ENCODE results near the gene INPP5K.
A peak's percentile ranks its signal among the peaks of the same experiment; 100 is the strongest.

Gene INPP5K

DNA sequence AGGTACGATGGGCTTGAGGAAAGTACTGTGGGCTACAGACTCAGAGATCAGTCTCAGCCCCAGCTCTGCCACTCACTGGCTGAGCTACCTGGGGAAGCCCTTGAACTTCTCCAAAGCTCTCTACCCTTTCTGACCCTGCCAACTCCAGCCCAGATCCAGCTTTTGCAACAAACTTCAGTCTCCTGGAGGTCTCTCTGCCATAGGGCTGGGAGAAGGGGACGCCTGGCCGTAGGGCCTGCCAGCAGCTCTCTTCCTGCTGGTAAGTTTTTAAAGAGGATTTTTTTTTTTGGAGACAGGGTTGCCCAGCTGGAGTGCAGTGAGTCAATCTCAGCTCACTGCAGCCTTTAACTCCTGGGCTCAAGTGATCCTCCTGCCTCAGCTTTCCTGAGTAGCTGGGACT lies 11.5 kb downstream of the INPP5K start:
- no peak for DNase-seq

DNA sequence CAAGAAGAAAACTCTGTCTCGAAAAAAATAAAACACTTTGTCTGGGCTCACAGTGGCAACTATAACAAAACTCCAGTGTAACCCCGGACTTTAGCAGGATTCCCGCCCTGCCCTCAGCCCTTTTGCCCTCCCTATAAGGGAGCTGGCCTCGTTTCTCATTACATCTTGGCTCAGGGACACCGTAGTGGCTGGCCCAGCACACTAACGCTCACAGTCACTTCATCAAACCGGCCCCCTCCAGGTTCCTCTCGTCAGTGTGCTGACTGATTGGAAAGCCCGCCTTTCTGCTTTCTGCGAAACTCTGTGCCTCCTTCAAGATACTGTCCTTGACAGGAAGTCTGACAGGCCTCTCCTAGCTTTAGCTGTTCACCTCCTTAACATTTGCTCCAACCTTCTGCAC lies 12.7 kb downstream of the INPP5K start:
- DNase-seq: no peak

DNA sequence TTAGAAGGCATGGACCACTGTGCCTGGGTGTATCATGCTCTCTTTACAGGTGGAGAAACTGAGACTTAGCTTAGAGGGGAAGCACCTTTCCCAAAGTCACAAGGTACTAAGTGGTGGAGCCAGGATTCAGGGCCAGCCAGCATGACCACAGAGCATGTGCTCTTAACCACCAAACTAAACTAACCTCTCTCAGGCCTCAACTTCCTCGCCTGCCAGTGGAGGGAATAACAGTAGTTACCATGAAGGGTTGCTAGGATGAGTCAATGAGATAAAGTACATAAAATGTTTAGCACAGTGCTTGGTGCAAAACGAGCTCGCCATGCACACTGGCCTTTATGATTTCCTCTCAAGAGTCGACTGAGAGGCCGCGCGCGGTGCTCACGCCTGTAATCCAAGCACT lies 17.5 kb downstream of the INPP5K start:
- no peak for DNase-seq

DNA sequence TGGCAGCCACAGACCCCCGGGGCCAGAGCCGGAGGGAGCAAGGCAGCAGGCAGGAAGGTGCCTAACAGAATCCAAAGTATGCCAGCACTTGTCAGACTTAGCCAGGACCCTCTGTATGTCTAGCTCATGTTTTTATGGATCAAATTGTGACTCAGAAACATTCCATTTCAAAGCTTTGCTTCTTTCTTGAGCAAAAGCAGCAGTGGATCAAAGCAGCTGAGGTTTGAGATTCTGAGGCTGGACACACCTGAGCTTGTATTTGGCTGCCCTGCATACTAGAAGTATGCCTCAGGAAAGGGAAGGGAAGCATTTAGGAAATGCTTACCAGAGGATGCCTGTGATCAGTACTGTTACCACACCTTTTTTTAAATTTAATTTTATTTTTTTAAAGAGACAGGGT lies 18.2 kb downstream of the INPP5K start:
- DNase-seq: no peak

DNA sequence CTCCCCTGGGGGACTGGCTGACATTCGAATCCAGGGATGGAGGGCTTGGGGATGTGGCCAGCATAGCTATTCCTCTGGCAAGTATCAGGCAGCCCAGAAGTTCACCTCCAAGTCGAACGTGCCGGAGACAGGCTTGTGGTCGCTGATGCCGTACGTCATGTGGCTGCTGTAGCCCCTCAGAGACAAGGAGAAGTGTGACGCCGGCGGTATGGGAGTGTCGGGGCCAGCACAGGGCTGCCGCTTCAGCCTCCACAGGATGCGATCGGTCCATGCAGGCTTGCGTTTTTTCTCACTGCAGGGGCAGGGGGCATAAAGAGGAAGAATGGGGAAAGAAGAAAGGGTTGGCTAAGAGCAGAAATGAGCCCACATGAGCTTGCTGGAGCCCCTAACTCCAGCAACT lies 18.6 kb downstream of the INPP5K start:
- no peak for DNase-seq

DNA sequence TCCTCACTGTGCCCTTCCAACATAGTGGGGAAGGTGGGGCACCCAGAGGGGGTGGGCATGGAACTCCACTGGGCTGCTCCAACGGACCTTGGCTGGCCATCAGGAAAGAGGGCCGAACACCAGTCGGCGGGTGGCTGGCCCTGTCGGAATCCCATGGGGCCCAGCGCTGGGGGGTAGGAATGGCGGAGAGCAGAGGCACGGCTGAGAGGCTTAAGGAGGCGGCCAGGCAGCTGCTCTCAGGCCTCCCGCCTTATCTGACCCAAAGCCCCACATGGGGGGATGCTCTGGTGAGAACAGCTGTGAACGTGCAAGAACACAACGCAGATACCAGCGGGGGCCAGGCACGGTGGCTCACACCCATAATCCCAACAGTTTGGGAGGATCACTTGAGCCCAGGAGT lies 19.5 kb downstream of the INPP5K start:
- DNase-seq: no peak

DNA sequence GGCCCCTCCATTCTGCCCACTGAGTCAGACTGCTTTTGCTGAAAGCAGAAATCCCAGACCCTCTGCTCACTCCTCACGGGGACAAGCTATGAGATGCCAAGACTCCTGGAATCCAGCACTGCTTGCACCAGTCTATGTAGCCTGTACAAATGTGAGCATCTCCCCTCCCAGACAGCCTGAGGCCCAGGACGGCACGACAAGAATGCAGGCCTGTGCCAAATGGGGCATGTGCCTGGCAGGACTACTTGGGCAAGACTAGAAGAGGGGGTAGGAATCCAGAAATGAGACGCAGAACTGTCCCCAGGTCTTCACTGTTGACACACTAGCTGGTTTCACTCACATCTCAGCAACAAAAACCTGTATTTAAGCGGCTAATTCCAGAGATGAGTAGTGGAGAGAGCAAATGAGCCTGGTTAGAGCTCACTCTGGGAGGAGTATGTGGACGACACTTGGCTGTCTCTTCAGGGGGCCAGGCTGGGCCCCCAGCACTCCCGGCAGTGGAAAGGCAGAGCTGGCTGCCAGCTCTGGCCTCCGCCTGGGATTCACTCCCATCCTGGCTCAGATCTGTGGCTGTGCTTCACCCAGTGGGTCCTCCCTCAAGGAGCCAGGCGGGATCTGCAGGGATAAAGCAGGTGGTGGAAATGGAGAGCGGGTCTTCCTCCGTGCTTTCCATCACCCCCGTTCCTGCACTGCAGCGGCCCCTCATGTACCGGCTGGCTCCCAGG lies 21.0 kb downstream of the INPP5K start:
- DNase-seq: no peak

DNA sequence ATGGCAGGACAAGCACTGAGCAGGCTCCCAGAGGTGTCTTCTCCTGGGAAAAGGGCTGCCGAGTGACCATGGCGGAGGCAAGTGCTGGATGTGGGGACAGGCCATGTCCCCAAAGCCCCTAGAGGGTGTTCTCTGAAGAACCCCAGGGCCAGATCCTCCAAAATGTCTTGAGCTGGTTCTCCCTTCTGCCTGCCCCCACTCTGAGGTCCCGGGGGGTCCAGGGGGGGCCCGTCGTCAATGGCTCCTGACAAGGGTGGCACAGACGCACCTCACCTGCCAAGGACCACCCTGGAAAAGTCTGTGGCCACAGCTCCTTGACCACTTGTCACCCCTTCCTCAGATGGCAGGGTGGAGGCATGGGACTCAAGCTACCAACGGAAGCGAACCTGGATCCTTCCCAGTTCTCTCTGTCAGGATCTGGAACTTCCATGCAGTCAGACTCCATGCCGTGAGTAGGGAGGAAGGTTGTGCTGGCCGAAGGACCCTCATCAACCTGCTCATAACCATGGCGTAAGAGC lies 21.6 kb downstream of the INPP5K start:
- DNase-seq: no peak

DNA sequence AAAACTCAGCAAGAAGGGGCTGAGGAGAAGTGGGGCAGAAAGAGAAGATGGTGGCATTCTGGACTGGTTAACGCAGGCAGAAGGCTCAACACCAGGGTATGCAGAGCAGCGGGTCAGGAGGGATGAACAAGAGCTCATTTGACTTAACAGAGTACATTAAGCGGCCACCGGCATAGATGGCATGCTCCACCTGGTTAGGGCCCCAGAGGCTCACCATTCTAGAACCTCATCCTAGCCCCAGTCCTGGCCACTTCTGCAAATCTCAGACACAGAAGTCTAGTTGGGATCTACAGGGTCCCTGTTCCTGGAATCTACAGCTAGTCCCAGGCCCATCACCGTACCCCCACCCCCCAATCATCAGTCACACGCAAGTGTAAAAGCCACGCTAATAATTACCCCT lies 22.2 kb downstream of the INPP5K start:
- no peak for DNase-seq

DNA sequence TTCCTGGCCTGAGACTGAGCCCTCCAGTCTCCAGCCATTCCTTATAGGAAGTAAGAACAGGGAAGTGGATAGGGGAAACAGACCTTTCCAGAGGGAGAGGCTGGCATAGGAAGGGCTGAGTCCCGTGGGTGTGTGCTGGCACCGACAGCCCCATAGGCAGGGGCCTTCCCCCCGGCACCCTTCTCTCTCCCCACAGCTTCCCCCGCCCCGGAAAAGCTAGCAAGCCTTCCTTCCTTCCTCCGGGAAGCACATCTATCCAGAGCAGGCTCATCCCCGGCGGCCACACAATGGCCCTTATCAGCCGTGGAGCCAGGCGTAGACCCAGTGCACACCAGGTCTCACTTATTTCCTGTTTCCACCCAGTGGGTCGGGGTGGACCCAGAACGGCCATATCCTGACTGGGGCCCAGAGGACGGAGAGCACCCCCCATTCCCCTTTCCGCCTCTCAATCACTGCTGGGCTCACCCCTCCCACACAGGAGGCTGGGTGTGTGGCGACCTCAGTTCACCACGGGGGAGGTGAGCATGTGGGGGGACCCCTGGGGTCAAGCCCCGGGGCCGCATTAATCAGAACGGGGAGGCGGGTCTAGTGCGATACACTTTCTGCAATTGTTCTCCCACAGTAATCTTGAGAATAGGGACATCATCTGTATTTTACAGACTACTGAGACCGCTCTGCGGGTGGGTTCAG lies 23.0 kb downstream of the INPP5K start:
- DNase-seq: no peak

DNA sequence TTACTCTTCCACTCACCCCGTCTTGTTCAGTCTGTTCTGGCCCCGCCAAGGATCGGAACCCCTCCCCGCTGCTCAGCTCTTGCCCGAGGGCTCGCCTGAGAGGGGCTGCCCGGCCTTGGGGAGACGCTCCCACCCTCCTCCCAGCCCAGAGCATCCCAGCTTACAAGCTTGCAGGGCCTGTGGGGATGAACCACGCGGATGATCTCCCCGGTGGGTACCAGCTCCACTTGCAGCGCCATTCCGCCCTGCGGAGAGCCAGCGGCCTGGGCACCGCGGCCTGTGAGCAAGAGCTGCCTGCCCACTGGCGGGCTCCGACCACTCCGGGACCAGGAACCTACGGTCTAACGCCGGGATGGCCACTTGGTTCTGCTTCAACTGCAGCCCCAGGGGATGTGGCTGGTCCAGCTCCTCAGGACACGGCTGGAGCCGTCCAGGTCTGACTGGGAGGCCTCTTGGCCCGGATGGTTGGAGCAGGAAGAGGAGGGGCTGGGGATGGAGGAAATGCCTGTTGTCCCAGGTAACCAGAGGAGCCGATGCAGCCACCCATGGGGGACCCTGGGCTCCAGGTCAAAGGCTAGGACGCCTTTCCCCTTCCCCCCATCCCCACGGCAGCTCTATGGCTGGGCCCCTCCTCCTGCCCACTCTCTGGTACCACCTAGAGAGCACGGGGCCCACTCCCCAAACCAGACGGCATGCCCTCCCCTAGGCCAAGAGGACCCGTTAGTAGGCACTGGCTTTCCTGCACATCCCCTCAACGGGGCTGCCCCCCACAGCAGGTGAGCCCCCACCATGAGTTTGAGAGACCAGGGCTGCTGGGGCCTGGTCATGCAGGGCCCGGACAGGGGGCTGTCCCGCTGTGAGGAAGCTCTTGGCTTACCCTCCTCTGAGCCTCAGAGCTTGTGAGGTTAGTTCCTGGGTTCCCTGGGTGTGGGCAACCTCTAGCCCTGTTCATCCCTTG lies 23.9 kb downstream of the INPP5K start, which contains the start of gene MYO1C:
TSS of gene MYO1C (minus strand) at position 438 of the 958 bp plus-strand sequence. CDS start at position 239, 199 bp downstream.
- DNase-seq: no peak

DNA sequence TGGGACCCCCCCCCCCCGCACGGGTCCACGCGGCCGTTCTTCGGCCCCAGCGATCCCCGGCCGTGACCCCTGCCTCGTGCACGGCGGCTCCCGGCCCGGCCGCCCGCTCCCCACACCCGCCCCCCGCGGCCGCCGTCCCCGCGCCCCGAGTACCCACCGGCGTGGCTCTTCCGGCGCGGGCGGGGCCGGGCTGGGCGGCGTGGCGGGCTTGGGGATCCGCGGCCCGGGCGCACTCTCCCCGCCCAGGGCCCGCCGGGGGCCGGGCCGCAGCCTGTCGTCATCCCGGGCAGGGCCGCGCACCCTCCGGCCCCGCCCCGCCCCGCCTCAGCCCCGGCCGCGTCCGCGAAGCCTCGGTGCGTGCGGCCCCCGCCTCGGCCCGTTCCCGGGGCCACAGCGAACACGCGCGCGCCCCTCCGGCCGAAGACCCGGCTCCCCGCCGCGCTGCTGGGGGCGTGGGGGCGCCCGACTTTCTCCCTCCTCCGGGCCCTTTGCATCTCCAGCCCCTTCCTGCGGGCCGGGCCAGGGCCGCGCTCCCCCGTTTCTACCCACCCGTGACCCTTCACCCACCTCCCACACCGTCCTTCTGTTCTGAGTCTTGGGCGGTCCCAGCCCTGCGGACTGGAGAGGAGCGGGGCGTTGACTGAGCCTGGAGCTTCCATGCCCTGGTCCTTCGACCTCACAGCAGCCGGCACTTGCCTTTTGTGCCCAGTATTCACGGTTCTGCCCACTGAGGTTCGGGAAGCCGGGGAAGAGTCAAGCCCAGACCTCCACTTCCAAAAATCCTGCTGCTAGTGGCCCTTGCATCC lies 24.8 kb downstream of the INPP5K start:
- DNase-seq: no peak

DNA sequence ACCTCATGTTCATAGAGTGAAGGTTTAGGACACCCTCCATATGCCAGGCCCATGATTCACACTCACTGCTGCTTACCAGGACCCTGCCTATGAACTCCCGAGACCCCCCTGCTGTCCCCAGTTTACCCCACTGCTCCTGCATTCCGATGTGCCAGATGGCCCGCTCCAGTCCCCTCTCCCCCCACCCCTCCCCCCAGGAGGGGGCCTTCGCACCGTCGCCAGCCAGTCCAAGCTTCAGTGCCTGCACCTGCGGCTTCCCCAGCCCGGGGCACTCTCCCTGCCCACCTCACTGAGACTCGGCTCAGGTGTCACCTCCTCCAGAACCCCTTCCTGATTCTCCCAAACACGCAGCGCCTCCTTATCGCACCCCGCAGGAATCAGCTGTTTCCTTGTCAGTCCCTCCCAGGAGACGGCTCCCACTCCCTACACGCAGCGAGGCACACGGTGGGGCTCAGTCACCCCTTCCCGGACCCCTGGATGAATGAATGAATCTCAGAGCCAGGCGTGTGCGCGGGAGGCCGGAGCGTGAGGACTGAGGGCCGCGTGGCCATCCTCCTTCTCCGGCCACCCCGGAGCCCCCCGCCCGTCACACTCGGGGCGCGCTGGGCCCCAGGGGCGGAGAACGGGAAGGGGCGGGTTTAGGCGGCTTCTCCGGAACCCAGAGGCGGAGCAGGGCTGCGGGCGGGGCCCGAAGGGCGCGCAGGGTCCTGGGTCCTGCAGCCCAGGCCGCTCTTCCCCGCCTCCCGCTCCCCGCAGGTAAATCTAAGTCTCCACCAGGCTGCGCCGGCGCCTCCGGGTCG lies 25.6 kb downstream of the INPP5K start:
- DNase-seq: peak; percentile 21

DNA sequence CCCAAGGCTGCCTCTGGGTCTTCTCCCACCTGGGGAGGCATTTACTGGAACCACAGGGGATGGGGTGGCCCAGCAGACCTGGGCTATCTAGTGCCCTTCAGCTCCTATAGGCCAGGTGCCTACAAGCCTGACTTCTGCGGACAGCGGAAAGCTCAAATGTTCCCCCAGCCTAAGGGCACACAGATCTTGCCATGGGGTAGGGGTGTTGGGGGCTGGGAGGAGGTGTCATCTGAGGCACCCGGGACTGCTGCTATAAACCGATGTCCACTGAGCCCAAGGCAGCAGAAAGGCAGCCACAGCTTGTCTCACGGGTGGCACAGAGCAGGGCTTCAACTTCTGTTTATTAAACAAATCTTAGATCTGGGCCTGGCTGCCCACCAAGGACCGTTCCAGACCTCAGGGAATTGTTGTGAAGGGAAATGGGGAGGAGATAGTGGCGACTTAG lies 27.6 kb downstream of the INPP5K start:
- no peak for DNase-seq

DNA sequence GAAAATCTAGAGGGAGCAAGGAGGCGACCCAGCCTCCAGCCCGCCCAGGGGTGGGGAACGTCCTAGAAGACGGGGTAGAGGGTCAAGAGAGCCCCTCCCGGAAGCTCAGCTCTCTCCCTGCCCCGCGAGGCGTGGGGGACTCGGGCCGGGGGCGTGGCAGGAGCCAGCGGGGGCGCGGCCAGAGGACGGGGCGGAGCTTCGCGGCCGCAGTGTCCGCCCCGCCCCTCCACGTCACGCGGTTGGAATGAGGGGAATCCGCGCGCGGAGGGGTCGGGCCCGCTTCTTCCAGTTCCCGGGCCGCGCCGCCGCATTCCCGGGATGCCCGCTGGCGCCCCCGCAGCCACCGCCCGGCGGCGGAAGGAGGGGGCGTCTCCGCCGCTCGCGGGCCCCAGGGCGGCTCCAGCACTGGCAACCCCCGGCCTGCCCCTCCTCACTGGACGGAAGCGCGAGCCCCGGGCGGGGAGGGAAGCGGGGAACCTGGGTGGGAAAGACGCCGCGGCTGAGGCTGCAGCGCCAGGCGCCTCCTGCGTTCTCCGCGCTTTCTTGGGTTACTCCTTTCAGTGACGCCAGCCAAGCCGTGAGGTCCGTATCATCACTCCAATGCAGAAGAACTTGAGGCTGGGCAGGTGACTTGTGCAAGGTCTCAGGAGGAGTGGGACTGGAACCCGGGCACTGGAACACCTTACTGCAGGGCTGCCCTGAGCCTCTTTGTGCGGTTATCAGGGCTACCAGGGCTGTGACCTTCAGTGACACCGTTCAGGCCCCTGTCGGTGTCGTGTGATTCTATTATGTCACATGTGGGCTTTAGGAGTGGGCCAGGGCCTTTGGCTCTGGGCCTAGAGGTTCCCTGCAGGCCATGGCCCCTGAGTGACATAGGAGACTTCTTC lies 28.2 kb downstream of the INPP5K start:
- peak; percentile 7 for DNase-seq

DNA sequence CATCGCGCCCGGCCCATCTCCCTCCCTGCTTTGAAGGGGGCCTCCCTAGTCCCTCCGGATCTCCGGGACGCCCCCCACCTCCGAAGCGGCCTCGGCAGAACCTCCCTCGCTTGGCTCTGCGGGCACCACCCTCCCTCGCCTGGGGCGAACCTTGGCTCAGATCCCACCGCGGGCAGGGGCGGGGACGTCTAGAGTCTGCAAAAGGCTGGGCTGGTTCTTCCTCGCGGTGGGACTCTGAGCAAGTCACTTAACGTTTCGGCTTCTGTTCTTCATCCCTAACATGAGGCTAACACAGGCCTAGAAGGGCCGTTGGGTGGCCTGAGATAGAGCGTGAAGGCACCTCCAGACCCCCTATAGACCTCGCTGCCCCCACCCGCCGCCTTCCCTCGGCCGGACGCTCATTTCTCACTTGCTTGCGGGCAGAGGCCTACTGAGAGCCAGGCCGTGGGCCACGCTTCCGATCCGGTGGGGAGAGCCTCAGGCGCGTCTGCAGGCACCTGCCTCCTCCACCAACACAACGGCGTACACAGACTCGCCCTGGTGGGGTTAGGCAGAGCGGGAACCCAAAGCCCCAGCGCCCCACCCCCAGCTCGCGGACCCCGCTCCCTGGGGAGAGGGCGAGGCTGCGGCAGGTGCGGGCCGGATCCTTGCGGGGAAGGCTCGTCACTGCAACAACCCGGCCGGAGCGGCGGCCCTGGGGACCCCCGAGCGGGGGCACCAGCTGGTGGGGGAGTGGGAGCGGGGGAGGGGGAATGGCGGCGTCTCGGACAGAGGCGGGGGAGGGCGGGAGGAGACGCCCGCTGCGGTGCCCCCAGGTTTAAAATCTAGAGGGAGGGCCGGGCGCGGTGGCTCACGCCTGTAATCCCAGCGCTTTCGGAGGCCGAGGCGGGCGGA lies 29.4 kb downstream of the INPP5K start:
- peak; percentile 49 for DNase-seq

DNA sequence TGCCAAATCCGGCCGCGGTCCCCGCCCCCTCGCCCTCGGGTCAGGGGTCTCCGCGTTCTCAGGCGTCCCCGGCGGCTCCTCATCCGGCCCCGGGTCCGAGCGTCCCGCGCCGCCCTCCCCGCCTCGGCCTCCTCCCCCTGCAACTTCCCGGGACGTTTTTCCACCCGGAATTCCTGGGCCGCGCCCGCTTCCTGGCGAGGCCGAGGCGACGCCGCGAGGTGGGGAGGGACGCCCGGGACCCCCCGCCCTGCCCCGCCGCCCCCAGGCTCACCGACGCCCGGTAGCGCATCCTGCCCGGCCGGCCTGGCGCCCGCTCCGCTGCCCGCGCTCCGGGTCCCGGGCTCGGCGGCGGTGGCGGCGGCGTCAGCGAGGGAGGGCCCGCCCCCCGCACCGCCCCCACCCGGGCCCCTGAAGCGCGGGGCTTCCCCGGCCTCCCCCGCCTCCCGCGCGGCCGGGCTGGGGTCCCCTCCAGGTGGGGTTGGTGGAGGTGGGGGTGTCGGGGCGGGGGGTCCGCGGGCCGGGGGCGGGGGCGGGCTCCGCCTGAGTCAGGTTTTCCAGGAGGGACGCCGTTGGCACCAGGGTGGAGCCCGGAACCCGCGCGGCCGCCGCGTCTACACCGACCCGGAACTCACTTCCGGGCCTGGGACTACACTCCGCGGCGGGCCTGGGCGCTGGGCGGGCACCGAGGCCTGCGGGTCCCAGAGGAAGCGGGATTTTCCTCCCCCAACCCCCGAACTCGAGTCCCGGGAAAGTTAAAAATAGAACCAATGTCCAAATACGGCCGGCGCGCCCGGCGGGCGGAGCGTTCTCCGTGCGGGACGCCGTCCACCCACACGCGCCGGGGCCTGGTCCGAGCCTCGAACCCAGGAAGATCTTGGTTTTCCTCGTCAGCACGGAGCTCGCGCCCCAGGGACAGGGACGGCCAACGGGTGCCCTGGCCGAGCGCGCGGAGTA lies 30.7 kb downstream of the INPP5K start:
- no peak for DNase-seq
